T-cell (primary cell): Measurements from ENCODE around the gene ENPP6. TPM values are rescaled to one million over a fixed set of nuclear protein-coding genes. Genes with fewer than 3 reads are reported as not detected.

Experiments used
- ATAC-seq, 4 experiments: fragments of 200-7000 bp in 3 of 4; fragments of 150-1000 bp in 1 of 4; cut with Tn5 transposase; replicated peaks in 1 of 4; 1 replicate in 3 of 4; 2 replicates in 1 of 4; pipeline ENCODE4 v1.10.0; 2021; ENCODE audit warnings: moderate library complexity in 3 of 4, mild to moderate bottlenecking in 2 of 4, moderate number of reproducible peaks in 1 of 4
- CTCF ChIA-PET, 2 donors: fragments of 300-600 bp; sonication (Branson Sonifier 250); formaldehyde crosslinking; loops; one replicate each; lab custom pipeline; 2022; ENCODE audit warnings: antibody characterized with exemption in 2 of 2; lab: Charles Lee
- POLR2A ChIA-PET, 2 donors: fragments of 300-600 bp; sonication (Branson Sonifier 250); formaldehyde crosslinking; loops; one replicate each; lab custom pipeline; 2022; ENCODE audit warnings: antibody characterized with exemption in 2 of 2; lab: Charles Lee
- DNase-seq, 35 experiments: peaks; one replicate each; pipeline versions ENCODE4 v3.0.0 to v3.0.0-alpha.2; 2013 to 2023
- H3K27ac ChIP-seq: one replicate; pipeline ENCODE4 v1.5.1; 2013; ENCODE audit warnings: low read length
- H3K27me3 ChIP-seq, 2 experiments: replicated peaks in 1 of 2; 1 replicate in 1 of 2; 2 replicates in 1 of 2; pipeline versions ENCODE4 v1.6.1 to v1.7.0; 2013; ENCODE audit warnings: low read length in 1 of 2, mixed read lengths in 1 of 2; ENCODE audit not compliant: control insufficient read depth in 2 of 2, insufficient read depth in 2 of 2; ENCODE audit errors: extremely low read depth in 1 of 2
- H3K36me3 ChIP-seq, 2 donors: 1 replicate in 1 of 2; 2 replicates in 1 of 2; pipeline versions ENCODE4 v1.6.1 to v1.7.0; 2013; ENCODE audit warnings: low read length in 1 of 2; ENCODE audit not compliant: control insufficient read depth in 2 of 2, insufficient read depth in 1 of 2; ENCODE audit errors: extremely low read depth in 1 of 2
- H3K4me1 ChIP-seq, 2 experiments: 1 replicate in 1 of 2; 2 replicates in 1 of 2; pipeline versions ENCODE4 v1.6.1 to v1.7.0; 2013; ENCODE audit warnings: low read length in 2 of 2, mixed read lengths in 1 of 2; ENCODE audit not compliant: insufficient read depth in 2 of 2, control insufficient read depth in 1 of 2; ENCODE audit errors: extremely low read depth in 1 of 2
- H3K4me3 ChIP-seq, 2 donors: 1 replicate in 1 of 2; 2 replicates in 1 of 2; pipeline versions ENCODE4 v1.5.1 to v1.7.0; 2013; ENCODE audit warnings: mild to moderate bottlenecking in 2 of 2, low read length in 1 of 2, moderate library complexity in 1 of 2; ENCODE audit not compliant: control insufficient read depth in 1 of 2; ENCODE audit errors: extremely low read depth in 1 of 2
- H3K9me3 ChIP-seq: 2 replicates; pipeline ENCODE4 v1.7.0; 2013
- H3K27ac Mint-ChIP-seq, 2 donors: one replicate each; pipeline ENCODE4 v1.8.0; 2020 to 2021; ENCODE audit warnings: mild to moderate bottlenecking in 2 of 2, mixed read lengths in 2 of 2
- H3K27me3 Mint-ChIP-seq, 2 donors: one replicate each; pipeline ENCODE4 v1.8.0; 2021 to 2022; ENCODE audit warnings: mixed read lengths in 2 of 2
- H3K36me3 Mint-ChIP-seq: one replicate; pipeline ENCODE4 v1.8.0; 2021; ENCODE audit warnings: mixed read lengths
- H3K4me1 Mint-ChIP-seq, 3 donors: one replicate each; pipeline ENCODE4 v1.8.0; 2020 to 2022; ENCODE audit warnings: mixed read lengths in 3 of 3, mild to moderate bottlenecking in 1 of 3
- H3K4me3 Mint-ChIP-seq, 3 donors: one replicate each; pipeline ENCODE4 v1.8.0; 2020 to 2022; ENCODE audit warnings: mild to moderate bottlenecking in 3 of 3, mixed read lengths in 3 of 3, moderate library complexity in 3 of 3
- H3K9me3 Mint-ChIP-seq, 3 donors: one replicate each; pipeline ENCODE4 v1.8.0; 2020 to 2022; ENCODE audit warnings: mixed read lengths in 3 of 3
- WGBS: methylation state at CpG from one replicate; pipeline ENCODE4 v1.1.5; 2013; ENCODE audit warnings: missing lambda C conversion rate; ENCODE audit not compliant: insufficient coverage; 5-methylcytosine and 5-hydroxymethylcytosine counted together
- total RNA-seq, 35 experiments: library from RNA in 6 of 35; stranded (reverse) in 6 of 35; fragments of 120-200 nt in 1 of 35; gene quantifications; one replicate each; pipeline versions ENCODE4 v1.2.1 to v1.2.4 and lab custom pipeline; 2013 to 2026

Gene ENPP6
- total RNA-seq, 5 donors from 2014 or later (not counting 1 experiment from before 2014, with no cell fraction given), result not detected

- Histone ChIP-seq H3K9me3 (no peaks in the 10 kb centered on the region), H3K4me3 (no peak overlapping the region), H3K27ac (no peak overlapping the region), H3K27me3 (peaks cover 0 to 28% of the 10 kb centered on the region in 2 experiments), H3K4me1 (no peaks in the 10 kb centered on the region), H3K36me3 (no peaks in the 10 kb centered on the region)
- WGBS, result 80% methylated on average over 4 of the region's 7 CpGs
- DNase-seq (no peak), ATAC-seq (no peak)
- H3K27me3 Mint-ChIP-seq, result peaks cover 15 to 17% of the 10 kb centered on the region in 2 donors
- no peak overlapping the region for H3K27ac Mint-ChIP-seq
- ChIA-PET CTCF (no interaction called here), POLR2A (interaction anchor here in 1 of 2 donors (0.5 to 0.7 kb wide), 2 partner anchors 734 to 984 kb away, joined by 3 read pairs; no protein-coding TSS in a partner anchor)
- H3K36me3 Mint-ChIP-seq, result no peaks in the 10 kb centered on the region
- no peaks in the 10 kb centered on the region for H3K9me3 Mint-ChIP-seq
- no peak overlapping the region for H3K4me3 Mint-ChIP-seq
- no peaks in the 10 kb centered on the region for H3K4me1 Mint-ChIP-seq
Measured at GRCh38 chr4:184111233-184111832, 106.3 kb downstream of the ENPP6 start.

- Mint-ChIP-seq H3K27ac (no peak overlapping the region), H3K27me3 (peaks cover 15 to 18% of the 10 kb centered on the region in 2 donors)
- DNase-seq, result no peak
Measured at GRCh38 chr4:184110452-184111224, 107.0 kb downstream of the ENPP6 start.

GRCh38 chr4:184108006-184108501, 109.6 kb downstream of the ENPP6 start:
- H3K27me3 Mint-ChIP-seq, result peaks cover 8 to 18% of the 10 kb centered on the region in 2 donors
- Histone ChIP-seq H3K4me3 (no peak overlapping the region), H3K27ac (no peak overlapping the region), H3K4me1 (no peaks in the 10 kb centered on the region), H3K27me3 (peaks cover 0 to 21% of the 10 kb centered on the region in 2 experiments), H3K9me3 (no peaks in the 10 kb centered on the region), H3K36me3 (no peaks in the 10 kb centered on the region)
- H3K9me3 Mint-ChIP-seq, result no peaks in the 10 kb centered on the region
- DNase-seq, result no peak
- no peak for ATAC-seq
- 100% methylated on average over 1 of the region's 10 CpGs for WGBS
- no peak overlapping the region for H3K4me3 Mint-ChIP-seq
- H3K27ac Mint-ChIP-seq, result no peak overlapping the region
- no peaks in the 10 kb centered on the region for H3K4me1 Mint-ChIP-seq
- ChIA-PET CTCF (no interaction called here), POLR2A (no interaction called here)
- H3K36me3 Mint-ChIP-seq, result no peaks in the 10 kb centered on the region

More at GRCh38 chr4:184110452-184111224, 107.0 kb downstream of the ENPP6 start:
- Mint-ChIP-seq H3K4me3 (no peak overlapping the region), H3K4me1 (no peaks in the 10 kb centered on the region), H3K9me3 (no peaks in the 10 kb centered on the region), H3K36me3 (no peaks in the 10 kb centered on the region)
- Histone ChIP-seq H3K27me3 (peaks cover 0 to 28% of the 10 kb centered on the region in 2 experiments), H3K27ac (no peak overlapping the region), H3K4me3 (no peak overlapping the region), H3K36me3 (no peaks in the 10 kb centered on the region), H3K4me1 (no peaks in the 10 kb centered on the region), H3K9me3 (no peaks in the 10 kb centered on the region)
- ATAC-seq, result no peak
- ChIA-PET POLR2A (interaction anchor here in 1 of 2 donors (0.5 kb wide), 1 partner anchor 985 kb away, joined by 3 read pairs; no protein-coding TSS in a partner anchor), CTCF (no interaction called here)
- WGBS, result 92% methylated on average over 12 of the region's 14 CpGs

GRCh38 chr4:184104419-184105101, 113.1 kb downstream of the ENPP6 start:
- H3K27ac ChIP-seq, result no peak overlapping the region
- H3K4me3 Mint-ChIP-seq, result no peak overlapping the region
- ATAC-seq (no peak), DNase-seq (no peak)
- H3K4me1 ChIP-seq, result no peaks in the 10 kb centered on the region
- H3K4me1 Mint-ChIP-seq, result peaks cover 0 to 3% (median 0%) of the 10 kb centered on the region in 3 donors
- no peaks in the 10 kb centered on the region for H3K36me3 ChIP-seq
- H3K4me3 ChIP-seq, result no peak overlapping the region
- peaks cover 0 to 12% of the 10 kb centered on the region in 2 experiments for H3K27me3 ChIP-seq
- H3K9me3 Mint-ChIP-seq, result no peaks in the 10 kb centered on the region
- ChIA-PET POLR2A (no interaction called here), CTCF (no interaction called here)
- H3K9me3 ChIP-seq, result no peaks in the 10 kb centered on the region
- no peak overlapping the region for H3K27ac Mint-ChIP-seq
- H3K36me3 Mint-ChIP-seq, result no peaks in the 10 kb centered on the region
- H3K27me3 Mint-ChIP-seq, result peaks cover 1 to 10% of the 10 kb centered on the region in 2 donors
- whole genome bisulfite sequencing, result no CpG with 5 or more reads among the region's 5 CpGs

DNA sequence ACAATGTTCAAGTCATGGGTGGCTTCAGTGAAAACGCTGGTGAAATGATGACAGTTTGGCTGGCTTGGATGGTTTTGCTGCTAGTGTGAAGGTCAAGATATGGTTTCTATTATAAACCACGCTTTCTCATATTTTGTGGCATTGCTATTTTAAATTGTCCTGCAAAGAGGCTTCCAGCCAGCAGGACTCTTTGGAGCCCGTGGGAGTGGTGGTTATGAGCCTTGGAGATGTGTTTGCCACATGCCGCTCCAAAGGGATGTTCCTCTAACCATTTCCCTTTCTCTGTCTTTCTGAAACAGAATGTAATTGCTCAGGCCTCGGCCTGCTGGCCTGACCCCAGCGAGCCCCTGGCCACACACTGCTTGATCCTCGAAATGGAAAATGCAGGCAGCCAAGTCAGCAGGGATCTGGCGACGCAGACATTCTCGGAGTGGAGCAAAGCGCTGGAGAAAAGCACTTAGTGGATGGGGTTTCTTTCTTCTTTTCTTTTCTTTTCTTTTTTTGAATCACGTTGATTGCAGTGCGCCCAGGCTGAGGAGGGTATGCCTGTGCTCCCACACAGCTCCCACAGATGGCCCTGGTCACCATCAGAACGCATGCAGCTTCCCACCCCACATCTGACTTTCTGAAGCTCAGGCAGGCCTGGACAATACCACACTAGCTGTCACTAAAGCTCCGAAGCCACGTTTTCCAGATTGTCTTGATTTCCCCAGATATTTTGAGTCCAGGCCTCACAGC, 114.0 kb downstream of the ENPP6 start:
- Histone ChIP-seq H3K27ac (no peak overlapping the region), H3K27me3 (peaks cover 0 to 12% of the 10 kb centered on the region in 2 experiments), H3K4me3 (no peak overlapping the region), H3K9me3 (no peaks in the 10 kb centered on the region), H3K36me3 (no peaks in the 10 kb centered on the region), H3K4me1 (no peaks in the 10 kb centered on the region)
- WGBS, result 68% methylated on average over 12 of the region's 16 CpGs
- H3K4me1 Mint-ChIP-seq, result peaks cover 0 to 3% (median 0%) of the 10 kb centered on the region in 3 donors
- H3K27me3 Mint-ChIP-seq, result peaks cover 2 to 12% of the 10 kb centered on the region in 2 donors
- no peak for ATAC-seq
- H3K9me3 Mint-ChIP-seq, result no peaks in the 10 kb centered on the region
- POLR2A ChIA-PET, result no interaction called here
- H3K4me3 Mint-ChIP-seq, result no peak overlapping the region
- H3K27ac Mint-ChIP-seq, result no peak overlapping the region
- CTCF ChIA-PET, result no interaction called here
- no peak for DNase-seq
- H3K36me3 Mint-ChIP-seq, result no peaks in the 10 kb centered on the region
